HG02571 (cell line): ENCODE results near the gene HOXC9.

Source experiments
- ATAC-seq: cut with Tn5 transposase; IDR thresholded peaks from one replicate; pipeline ENCODE4 v1.9.1; 2021; ENCODE audit warnings: mild to moderate bottlenecking, moderate library complexity; ENCODE audit not compliant: unreplicated experiment

The HOXC9 gene

DNA sequence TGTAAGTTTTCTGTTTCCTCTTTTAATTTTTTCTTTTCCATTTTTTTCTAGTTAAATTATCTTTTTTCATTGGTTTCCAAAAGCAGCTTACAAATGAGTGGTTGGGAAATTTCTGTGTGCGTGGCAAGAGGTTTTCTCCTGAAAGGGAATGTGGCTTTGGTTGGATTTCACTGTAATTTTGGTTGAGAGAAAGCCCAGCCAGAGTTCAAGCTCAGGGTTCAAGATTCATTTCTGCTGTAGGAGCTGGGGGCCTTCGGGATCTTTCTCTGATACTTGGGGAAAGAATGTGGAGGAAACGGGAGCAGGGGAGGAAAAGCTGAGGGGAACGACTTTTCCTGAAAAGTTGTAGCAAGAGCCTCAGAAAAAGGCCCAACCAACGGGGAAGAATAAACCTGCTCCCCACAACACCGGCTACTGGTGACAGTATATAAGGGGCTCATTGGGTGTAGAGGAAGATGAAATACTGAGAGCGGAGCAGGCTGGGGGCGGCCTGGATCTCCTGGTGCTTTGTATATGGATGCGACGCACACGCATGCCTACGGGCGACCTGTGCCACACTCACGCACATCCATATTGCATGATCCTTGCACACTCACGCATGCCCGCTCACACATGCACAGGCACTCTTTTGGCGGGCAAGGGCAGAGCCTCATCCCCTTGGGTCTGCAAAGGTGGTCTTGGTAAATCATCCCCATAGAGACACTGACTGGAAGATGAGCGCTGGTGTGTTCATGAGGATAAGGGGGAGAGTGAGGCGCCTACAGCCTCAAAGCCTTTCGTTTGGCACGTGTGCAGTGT is 13.1 kb upstream of the HOXC9 start:
- ATAC-seq: no peak

DNA sequence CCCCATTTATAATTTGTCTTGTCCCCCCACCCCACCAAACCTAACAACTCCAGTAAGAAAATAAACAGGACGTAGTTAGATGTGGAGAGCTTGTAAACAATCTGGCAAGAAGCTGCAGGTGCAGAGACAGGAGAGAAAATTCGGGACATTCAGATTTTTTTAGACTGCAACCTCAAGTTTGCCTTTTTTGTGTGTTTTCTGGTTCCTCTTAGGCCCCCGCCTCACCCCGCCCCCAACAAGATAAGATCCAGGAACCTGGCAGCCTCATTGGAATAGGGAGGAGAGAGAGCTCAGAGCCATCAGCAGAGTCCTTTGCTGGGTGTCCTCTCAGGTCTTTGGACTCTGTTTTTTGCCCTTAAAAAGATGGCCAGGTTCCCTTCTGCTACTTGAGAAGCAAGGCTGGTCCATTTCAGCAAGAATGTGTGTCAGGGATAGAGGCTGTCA is 12.2 kb upstream of the HOXC9 start:
- no peak for ATAC-seq

DNA sequence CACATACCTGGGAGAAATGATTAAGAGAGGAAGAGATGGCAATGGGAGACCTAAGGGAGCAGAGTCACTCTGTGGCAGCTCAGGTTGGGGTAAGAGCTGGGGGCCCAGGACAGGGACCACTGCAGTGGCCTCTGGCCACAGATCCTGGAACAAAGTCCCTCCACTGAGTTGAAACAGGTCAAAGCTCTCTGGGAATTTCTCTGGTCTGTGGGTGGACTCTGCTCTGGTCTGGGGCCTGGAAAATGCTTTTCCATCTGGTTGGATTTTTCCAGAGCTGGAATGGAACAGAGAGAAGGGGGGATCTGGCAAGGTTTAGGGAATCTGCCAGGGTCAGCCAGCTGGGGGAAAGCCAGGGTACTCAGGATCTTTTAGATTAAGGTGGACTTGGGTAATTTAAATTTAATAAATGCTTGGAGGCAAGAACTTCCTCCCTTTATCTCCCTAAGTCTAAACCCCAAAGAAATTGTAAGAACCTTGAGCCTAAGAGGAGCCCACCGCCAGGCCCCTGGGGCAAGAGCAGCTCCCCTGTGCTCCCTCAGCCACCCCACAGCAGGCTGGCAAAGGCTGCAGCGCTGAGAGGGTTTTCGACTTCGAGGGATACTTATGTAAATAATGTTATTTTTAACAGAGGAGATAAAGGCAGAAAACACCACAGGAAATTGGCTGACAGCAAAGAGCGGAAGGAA is 11.3 kb upstream of the HOXC9 start:
- no peak for ATAC-seq

DNA sequence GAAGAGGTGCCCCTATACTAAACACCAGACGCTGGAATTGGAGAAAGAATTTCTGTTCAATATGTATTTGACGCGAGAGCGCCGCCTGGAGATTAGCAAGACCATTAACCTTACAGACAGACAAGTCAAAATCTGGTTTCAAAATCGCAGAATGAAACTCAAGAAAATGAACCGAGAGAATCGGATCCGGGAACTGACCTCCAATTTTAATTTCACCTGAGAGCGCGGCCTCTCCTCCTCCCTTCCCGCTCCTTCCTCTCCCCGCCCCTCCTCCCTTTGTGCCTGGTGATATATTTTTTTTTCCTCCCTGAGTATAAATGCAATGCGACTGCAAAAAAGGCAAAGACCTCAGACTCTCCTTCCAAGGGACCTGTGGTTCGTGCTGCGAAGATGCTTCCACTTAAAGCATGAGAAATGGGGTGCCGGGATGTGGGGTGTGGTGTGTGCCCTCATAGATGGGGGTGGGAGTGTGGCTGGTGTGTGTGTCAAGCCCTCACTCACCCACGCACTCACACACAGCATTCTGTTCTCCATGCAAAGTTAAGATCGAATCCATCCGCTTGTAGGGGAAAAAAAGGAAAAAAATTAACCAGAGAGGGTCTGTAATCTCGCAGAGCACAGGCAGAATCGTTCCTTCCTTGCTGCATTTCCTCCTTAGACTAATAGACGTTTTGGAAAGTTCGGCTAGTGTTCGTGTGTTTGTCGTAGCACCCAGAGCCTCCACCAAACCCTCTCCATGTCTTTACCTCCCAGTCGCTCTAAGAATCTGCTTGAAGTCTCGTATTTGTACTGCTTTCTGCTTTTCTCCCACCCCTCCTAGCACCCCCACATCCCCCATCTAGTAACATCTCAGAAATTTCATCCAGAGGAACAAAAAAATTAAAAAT is 10.5 kb upstream of the HOXC9 start:
- ATAC-seq: no peak

DNA sequence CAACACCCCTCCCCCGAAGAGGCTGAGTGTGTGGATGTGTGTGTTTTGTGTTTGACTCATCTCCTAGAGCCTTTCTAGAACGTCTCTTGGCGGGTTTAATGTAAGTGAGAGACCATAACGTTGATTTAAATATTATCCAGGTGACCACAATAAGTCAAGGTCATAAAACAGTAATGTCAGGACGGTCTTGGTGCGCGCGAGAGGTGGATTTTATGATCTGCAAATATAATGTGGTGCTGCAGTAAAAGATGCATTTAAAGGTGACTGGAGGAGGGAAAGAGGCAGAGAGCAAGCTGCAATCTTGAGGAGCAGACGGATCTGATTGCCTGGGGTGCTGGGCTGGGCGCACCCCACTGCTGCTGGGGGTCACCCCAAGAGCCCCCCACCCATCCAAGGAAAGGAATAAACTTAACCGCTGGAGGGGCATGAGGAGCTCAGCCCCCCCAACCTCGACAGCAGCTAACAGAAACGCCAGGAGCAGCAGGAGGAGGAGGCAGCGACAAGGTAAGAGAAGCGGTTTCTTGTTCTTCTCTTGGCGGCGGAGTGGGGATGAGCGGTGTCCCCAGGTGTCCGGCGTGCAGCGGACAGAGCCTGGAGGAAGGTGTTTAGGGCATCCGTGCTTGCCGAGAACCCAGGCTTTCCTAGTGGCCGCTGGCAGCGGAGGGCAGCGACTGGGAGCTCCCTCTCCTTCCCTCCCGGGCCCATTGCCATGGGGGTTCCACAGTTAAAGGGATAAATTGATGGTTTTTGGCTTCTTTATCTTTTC is 9.5 kb upstream of the HOXC9 start:
- ATAC-seq: no peak

DNA sequence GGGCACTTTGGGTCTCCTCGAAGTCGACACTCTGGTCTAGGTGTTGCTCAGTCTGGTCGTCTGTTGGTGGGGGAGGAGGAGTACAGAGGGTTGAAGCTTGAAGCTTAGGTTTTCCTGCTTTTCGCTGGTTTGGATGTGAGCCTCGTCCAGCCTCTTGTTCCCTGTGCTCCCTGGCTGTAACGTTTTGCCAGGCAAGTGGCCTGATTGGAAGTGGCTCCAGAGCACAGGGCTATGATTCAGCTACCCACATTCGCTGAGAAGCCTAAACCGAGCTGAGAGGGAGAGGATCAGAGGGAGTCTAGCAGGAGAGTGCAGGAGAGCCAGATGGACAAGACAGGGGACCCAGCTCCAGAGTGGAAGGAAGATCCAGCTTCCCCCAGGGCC is 8.9 kb upstream of the HOXC9 start:
- ATAC-seq: no peak

DNA sequence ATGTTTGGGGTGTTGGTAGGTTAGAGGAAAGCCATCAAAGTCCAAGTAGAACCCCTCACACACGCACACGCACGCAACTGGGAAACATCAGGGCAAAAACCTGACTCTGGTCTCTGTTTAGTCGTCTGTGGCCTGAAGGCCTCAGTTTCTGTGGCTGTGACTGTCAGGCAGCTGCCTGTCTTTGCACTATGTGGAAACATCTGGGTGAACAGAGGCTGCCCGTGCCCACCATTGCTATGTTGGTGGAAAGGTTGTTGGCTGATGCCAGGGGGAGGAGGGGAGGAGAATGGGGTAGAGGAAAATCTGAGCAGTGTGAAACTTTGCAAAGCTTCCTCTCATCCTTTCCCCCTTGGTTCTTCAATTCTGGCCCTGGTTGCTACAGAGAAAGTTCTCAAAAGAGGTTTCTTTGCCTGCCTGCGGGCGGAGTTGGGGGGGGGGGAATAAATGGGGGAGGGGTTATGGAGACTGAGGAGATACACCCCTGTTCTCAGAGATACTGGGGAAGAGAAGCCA is 7.5 kb upstream of the HOXC9 start:
- ATAC-seq: no peak

DNA sequence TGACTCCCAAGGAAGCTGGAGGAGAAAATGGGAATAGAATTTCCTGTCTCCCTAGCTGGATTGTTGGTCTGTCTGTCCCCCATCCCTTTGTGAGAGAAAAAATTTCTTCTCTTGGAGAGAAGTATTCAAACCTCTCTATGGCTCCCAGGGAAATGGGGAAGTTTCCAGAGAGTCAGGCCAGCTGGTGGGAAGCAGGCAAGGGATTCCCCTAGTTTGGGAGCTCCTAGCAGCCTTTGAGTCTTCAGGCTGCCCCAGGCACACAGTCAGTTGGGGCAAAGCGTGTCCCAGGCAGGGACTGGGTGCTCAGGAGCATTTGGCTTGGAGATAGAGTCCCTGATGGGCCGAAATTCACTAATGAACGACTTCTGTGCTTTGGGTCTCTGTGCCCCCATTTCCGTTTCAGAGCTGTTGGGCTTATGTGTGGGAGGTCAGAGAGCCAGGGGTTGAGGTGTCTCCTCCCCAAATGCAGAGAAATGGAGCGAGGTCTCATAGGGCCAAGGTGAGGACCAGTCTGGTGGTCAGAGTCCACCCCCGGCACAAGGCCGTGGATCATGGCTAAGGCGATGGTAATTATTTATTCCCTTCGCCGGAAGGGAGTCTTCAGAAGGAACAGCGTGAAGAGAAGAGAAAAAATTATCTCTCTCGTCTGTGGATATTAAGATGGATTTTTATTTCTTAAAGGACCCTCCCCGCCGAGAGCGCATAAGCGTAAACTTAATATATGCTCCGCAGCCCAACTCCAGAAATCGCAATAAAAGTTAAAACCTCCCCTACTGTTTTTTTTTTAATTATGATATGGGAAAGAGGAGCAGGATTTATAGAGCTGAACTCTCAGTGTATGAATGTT is 6.6 kb upstream of the HOXC9 start:
- ATAC-seq: no peak

DNA sequence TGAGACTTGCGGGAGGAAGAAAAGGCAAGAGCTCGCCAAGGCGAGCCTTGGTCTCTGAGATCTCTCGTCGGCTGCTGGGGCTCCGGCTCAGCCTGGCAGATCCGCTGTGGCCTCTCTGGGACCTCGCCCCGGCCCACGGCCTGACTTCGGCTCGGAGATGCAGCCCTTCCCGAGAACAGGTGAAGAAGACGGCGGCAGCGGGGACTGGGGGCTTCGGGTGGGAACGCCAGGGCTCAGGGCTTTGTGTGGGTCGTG is 6.0 kb upstream of the HOXC9 start:
- no peak for ATAC-seq

DNA sequence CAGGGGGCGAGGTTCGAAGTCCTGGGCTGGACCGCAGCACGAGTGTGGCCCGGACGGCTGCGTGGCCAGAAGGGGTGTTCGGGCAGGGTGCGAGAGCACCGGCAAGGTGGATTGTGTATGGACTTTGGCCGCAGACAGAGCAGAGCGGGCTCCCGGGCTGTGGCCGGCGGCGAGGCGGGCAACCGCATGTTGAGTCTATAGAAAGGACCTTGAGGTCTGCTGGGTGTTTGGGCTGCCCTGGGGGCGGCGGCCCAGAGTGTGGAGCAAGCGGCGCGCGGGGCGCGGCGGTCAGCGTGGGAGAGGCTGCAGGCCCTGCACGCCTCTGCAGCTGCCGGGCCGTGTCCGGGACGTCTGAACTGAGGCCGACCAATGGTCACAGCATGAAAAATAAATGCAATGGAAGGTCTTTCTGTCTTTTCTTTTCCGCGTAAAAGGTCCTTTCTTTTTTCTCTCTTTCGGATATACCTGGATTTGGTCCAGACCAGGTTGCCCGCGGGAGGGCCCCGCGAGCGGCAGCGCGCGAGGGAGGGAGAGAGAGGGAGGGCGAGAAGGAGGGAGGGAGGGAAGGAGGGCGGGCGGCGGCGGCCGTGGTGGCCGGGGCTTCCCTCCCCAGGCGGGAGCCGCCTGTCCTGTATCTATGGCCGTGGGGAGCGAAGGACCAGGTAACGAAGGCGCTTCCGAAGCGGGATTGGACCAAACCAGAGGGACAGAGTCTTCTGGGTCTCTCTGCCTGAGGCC is 5.5 kb upstream of the HOXC9 start:
- ATAC-seq: no peak

DNA sequence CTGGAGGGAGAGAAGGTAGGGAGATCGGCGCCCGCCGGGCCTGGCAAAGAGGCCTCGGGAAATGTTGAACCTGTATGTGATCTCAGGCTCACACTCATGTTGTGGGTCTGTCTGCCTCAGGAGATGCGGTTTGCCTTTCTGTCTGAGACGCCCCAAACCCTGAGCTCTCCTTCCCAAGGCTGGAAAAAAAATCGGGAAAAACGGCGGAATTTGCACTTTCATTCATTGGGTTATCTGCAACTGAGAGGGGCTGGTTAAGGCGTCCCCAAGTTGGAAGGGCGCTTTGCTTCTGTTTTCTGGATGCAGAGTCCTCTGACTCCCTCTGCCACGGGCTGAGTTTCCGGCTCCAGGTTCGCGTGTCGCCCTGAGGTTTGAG is 5.0 kb upstream of the HOXC9 start:
- ATAC-seq: no peak

DNA sequence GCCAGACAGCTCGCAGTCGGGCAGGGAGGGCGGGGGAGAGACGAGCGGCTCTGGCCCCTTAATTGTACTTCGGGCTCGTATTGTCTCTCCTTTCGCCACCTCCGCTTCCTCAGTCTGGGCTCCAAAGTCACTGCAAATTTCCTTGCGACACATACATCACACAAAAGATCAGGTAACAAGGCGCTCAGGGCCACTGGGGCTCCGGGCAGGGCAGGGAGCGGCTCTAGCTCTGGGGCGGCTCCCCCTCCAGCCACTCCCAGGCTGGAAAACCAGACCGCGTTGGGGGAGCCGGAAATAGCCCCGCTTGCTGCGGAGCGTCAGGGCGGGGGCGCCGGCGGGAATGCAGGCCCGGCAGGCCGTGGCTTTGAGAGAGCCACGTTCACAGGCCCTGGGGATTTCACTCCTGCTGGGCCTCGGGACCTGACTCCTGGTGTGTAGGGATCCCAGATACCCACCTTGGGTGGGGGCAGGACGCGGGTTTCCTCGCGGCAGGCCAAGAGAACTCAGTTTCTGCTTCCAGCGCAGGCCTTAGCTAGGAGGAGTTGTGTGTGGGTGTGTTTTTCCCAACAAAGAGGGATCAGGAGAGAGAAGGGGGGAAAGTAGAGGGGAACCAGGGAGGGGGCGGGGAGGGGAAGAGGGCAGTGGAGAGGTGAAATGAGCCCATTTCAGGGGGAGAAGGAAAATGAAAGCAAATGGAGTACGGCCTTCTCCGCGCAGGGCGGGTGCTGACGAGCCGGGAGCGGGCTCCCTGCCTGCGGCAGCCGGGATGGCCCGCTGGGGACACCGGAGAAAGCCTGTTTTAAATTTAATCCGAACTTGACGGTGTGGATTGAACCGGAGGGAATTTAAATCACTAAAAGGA is 4.4 kb upstream of the HOXC9 start:
- no peak for ATAC-seq

DNA sequence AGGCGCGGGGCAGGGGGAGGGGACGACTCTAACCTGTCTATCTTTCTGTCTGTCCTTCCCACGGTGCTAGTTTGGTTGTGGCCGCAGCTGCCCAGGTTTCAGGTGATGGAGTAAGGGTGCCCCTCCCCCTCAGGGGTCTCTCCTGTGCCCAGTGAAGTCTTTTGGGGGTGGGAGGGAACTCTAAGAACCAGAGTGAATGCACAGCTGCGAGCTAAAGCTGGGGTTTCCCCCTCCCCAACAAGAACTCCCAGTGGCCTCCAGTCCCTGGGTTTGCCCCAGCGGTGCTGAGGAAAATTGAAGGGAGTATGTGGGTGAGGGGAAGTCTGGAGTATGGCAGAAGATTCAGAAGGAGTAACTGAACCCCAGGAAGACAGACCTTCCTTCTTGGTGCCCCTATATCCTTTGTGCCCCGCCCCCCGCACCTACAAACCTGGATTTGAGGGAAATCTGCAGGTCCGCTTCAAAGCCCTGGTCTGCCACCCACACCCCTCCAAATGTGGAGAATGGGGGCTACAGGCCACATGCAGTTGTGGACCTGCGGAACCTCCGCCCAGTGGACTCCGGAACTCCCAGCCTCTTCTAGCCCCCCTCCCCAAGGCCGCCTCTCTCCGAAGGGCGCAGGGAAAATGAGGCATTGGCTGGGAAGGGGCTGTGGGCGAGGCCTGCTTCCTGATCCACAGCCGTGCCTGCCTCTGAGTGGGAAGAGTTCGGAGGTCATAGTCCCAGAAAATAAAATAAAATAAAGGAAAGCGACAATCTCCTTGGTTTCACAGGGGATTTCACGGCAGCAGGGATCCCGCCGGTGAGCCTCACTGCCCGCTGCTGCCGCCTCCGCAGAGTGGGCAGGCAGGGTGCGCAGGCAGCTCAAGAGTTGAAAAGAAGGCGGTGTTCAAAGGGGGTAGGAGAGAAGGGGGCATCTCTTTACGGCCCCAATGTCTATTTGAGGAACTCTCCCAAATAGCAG is 3.4 kb upstream of the HOXC9 start:
- no peak for ATAC-seq

DNA sequence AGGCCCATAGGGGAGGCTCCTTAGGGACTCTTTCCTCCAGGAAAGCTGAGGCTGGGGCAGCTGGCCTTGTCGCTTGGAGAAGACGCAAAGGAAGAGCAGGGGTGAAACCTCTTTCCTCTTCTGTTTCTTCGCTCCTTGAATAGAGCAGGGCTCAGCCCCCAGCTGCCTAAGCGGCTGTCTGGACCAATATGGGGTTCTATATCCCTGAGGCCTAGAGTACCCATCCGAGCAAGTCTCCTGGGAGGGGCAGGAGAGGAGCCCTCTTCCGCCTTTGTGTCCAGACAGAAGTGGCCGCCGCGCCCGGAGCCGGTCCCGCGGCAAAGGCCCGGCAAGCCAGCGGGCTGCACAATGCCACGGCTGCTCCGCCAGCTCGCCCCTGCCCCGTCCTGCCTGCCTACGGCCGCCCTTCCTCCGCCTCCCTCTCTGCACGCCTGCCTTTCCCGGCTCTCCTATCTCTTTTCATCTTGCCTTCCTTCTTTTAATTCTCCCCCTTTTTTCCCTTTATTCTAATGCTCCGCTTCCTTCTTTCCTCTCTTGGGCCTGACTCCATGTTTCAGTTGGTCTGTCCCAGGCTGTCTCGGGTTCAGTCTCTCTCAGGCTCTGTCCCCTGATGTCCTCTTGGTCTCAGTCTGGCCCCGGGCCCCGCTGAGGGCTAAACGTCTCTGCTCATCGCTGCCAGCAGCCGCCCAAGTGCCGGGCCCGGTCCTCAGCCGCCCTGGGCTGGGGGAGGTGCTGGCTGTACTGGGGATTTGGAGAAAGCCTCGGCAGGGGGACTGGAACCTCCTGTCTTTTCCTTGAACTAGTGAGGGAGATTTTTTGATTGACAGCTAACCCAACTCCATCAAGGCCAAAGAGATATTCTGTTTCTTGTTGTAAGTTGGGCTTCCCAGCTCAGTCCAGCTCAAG is 2.5 kb upstream of the HOXC9 start:
- no peak for ATAC-seq

DNA sequence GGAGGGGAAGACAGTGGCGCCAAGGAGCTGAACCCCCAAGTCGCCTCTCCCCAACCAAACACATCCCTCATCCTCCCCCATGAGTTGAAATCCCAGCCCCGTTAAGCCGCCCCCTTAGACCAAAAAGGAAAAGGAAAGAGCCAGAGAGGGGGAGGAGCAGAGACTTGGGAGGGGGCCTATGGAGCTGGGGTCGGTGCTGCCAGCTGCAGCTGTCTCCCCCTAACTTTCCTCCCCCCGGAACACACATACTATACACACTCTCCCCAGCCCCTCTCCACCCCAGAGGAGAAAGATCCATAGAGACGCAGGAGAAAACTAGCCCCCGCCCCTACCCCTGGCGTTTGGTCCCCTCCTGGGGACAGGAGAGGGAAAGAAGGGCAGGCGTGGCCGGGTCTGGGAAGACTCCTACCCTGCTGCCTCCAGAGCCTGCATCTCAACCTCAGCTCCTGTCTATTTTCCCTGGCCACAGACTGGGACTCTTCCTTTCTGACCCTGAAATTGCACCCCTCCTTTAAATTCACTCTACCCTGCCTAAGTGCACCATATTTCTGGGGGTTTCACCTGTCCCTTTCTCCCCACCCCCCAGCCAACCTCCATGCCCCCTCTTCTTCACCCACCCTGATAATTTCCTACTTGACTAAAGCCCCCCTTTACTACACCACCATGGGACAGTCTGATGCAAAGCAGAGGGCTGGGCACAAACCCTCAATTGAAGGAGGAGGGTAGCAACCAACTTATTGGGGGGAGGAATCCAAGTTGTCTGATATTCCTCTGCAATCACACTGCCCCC is 1.7 kb upstream of the HOXC9 start:
- ATAC-seq: no peak

DNA sequence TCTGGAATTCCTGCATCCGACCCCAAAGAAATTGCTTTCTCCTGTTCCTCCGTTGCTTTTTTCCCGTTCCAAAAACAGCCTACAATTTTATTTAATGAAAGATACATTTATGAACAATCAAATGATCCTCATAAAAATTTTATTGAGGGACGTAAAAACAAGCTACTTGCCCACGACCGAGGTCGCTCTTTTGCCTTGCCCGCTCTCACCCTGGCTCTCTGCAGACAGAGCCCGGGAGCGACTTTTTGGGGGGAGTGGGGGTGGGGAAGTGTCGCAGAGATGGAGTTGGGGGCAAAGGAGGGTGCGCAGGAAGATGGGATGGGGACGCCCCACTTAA is 1.1 kb upstream of the HOXC9 start:
- no peak for ATAC-seq
